Kidney epithelial cell (primary cell): Measurements from ENCODE around the gene FOCAD. TPM values are rescaled to one million over a fixed set of nuclear protein-coding genes. Genes with fewer than 3 reads are reported as not detected.

Experiments
- DNase-seq: peaks from one replicate; pipeline ENCODE4 v3.0.0-alpha.2; 2010; ENCODE audit warnings: low read depth
- H3K27me3 ChIP-seq: 2 replicates; pipeline ENCODE4 v1.6.0; 2011; ENCODE audit warnings: low read length; ENCODE audit not compliant: control insufficient read depth, insufficient read depth
- H3K36me3 ChIP-seq: 2 replicates; pipeline ENCODE4 v1.5.1; 2011; ENCODE audit warnings: low read length; ENCODE audit not compliant: control insufficient read depth, insufficient read depth
- H3K4me3 ChIP-seq: 2 replicates; pipeline ENCODE4 v1.5.1; 2011; ENCODE audit warnings: low read depth, mild to moderate bottlenecking, control low read depth, low read length
- total RNA-seq: library from RNA; depleted of rRNA; stranded (reverse); fragments of >200 nt; gene quantifications from 2 replicates; pipeline ENCODE4 v1.2.3, GENCODE V29; 2015
- TF ChIP-seq, protein P1 (sequence below): IDR thresholded peaks from 2 replicates; pipeline ENCODE4 v1.5.1; 2011; ENCODE audit warnings: mild to moderate bottlenecking, moderate library complexity, low read length, control low read depth, inconsistent platforms; ENCODE audit not compliant: insufficient read depth, poor library complexity, severe bottlenecking

FOCAD gene
- total RNA-seq, 1 donor from 2014 or later, result 62.9 TPM

DNA sequence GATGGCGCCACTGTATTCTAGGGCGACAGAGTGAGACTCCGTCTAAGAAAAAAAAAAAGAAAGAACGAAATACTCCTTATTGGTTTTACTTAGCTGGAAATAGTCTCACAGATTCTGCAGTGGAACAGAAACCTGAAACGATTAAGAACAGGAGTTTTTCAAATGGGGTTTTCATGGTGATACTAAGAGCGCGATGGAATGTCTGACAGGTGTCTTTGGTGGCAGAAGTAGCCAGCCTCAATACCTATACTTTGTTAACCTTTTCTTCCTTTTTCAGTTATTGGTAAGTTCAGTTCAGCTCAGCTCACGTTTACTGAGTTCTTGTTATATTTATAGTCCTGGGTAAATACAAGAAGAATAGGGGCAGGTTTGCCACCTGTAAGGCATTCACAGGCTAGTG lies 123.9 kb downstream of the FOCAD start:
- no peak for DNase-seq
- no peaks in the 10 kb centered on the region for H3K27me3 ChIP-seq
- TF ChIP-seq, protein P1, sequence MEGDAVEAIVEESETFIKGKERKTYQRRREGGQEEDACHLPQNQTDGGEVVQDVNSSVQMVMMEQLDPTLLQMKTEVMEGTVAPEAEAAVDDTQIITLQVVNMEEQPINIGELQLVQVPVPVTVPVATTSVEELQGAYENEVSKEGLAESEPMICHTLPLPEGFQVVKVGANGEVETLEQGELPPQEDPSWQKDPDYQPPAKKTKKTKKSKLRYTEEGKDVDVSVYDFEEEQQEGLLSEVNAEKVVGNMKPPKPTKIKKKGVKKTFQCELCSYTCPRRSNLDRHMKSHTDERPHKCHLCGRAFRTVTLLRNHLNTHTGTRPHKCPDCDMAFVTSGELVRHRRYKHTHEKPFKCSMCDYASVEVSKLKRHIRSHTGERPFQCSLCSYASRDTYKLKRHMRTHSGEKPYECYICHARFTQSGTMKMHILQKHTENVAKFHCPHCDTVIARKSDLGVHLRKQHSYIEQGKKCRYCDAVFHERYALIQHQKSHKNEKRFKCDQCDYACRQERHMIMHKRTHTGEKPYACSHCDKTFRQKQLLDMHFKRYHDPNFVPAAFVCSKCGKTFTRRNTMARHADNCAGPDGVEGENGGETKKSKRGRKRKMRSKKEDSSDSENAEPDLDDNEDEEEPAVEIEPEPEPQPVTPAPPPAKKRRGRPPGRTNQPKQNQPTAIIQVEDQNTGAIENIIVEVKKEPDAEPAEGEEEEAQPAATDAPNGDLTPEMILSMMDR, result no peak
- no peaks in the 10 kb centered on the region for H3K36me3 ChIP-seq
- H3K4me3 ChIP-seq, result no peak overlapping the region

DNA sequence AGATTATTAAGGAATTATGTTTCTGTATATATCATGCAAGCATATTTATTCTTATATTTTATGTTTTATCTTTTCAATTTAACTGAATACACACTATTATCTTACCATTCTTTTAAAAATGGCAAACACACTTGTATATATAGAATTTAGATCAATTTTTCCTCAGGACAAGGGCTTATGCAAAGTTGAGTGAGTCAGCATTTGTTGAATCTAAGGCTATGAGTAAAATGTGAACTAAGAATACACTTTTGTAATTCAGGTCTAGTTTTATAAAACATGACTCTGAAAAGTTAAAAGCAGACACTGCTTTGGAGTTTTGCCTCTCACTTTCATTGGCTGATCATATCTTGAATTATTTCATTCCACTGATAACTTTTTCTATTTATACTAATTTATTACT lies 127.8 kb downstream of the FOCAD start:
- no peaks in the 10 kb centered on the region for H3K36me3 ChIP-seq
- no peaks in the 10 kb centered on the region for H3K27me3 ChIP-seq
- no peak overlapping the region for H3K4me3 ChIP-seq
- no peak for DNase-seq
- TF ChIP-seq, protein P1, result no peak

GRCh38 chr9:20815923-20816703 lies 132.1 kb downstream of the FOCAD start:
- no peak for DNase-seq
- H3K36me3 ChIP-seq, result no peaks in the 10 kb centered on the region
- no peak overlapping the region for H3K4me3 ChIP-seq
- no peaks in the 10 kb centered on the region for H3K27me3 ChIP-seq
- TF ChIP-seq, protein P1, result no peak

- no peaks in the 10 kb centered on the region for H3K27me3 ChIP-seq
- TF ChIP-seq, protein P1, result no peak
- DNase-seq, result no peak
- H3K36me3 ChIP-seq, result no peaks in the 10 kb centered on the region
- H3K4me3 ChIP-seq, result no peak overlapping the region
These were observed 139.0 kb downstream of the FOCAD start for GRCh38 chr9:20823051-20823450.

GRCh38 chr9:20831028-20831427 lies 147.0 kb downstream of the FOCAD start:
- no peak for DNase-seq
- TF ChIP-seq, protein P1, result no peak
- Histone ChIP-seq H3K4me3 (no peak overlapping the region), H3K36me3 (no peaks in the 10 kb centered on the region), H3K27me3 (no peaks in the 10 kb centered on the region)

DNA sequence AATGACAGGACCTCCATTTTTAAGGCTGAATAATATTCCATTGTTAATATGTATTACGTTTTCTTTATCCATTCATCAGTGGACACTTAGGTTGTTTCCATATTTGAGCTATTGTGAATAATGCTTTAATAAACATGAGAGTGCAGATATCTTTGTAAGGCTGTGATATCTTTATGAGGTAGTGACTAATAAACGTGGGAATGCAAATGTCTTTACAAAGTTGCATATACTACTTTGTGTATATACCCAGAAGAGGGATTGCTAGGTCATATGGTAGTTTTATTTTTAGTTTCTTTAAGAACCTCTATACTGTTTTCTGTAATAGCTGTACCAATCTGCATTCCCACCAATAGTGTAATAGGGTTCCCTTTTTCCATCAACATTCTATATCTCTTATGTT lies 148.7 kb downstream of the FOCAD start:
- no peak for DNase-seq
- TF ChIP-seq, protein P1, result no peak
- Histone ChIP-seq H3K36me3 (no peaks in the 10 kb centered on the region), H3K4me3 (no peak overlapping the region), H3K27me3 (no peaks in the 10 kb centered on the region)
